ENCODE measurements around the gene CNTNAP4. TPM values are rescaled to one million over a fixed set of nuclear protein-coding genes. Genes with fewer than 3 reads are reported as not detected.

Gene CNTNAP4
- total and polyA plus RNA-seq, 2 of the 8 experiments (the other 6 are each of a cell fraction or from before 2014, with no cell fraction given) = not detected

GRCh38 chr16:76390476-76390875 is 113.3 kb downstream of the CNTNAP4 start:
- Histone ChIP-seq H3K23me2 (ENCODE audit: low read depth, low read length) (no peaks in the 10 kb centered on the region), H3K4me3 (ENCODE audit: extremely low read depth in 1 of 4, insufficient read depth in 2 of 4, low read depth in 3 of 4, low read length in 4 of 4) (no peak overlapping the region), H4K5ac (ENCODE audit: insufficient read length, low read depth, low read length) (no peak overlapping the region), H2BK120ac (replicated peaks; ENCODE audit: low read depth, low read length) (no peak overlapping the region), H3K23ac (ENCODE audit: insufficient read length) (no peak overlapping the region), H3K9me3 (ENCODE audit: insufficient read depth in 2 of 2, low read depth in 1 of 2, low read length in 1 of 2) (no peaks in the 10 kb centered on the region), H3K4me2 (ENCODE audit: insufficient read depth in 1 of 2, low read depth in 2 of 2, low read length in 2 of 2) (no peak overlapping the region), H3K14ac (ENCODE audit: insufficient read length) (no peak overlapping the region), H3K27me3 (replicated peaks in 1 of 4; ENCODE audit: control insufficient read depth in 3 of 4, extremely low read depth in 1 of 4, insufficient read depth in 3 of 4, low read length in 3 of 4) (peaks cover 0 to 1% (median 0%) of the 10 kb centered on the region in 4 experiments; a peak in 1 of 7 replicates), H2BK15ac (ENCODE audit: low read length) (no peak overlapping the region), H2AK5ac (ENCODE audit: low read depth, low read length) (no peak overlapping the region), H3K79me2 (ENCODE audit: control insufficient read depth in 1 of 2, insufficient read depth in 2 of 2, low read length in 2 of 2) (no peaks in the 10 kb centered on the region), H2BK12ac (ENCODE audit: low read depth, low read length) (no peak overlapping the region), H4K91ac (replicated peaks; ENCODE audit: insufficient read length, low read length) (no peak overlapping the region), H3K79me1 (ENCODE audit: low read depth, low read length) (no peaks in the 10 kb centered on the region), H2BK5ac (ENCODE audit: low read depth, low read length) (no peak overlapping the region), H3K9ac (replicated peaks in 1 of 4; ENCODE audit: extremely low read depth in 1 of 4, low read depth in 3 of 4, low read length in 3 of 4) (no peak overlapping the region), H2BK20ac (ENCODE audit: low read length) (no peak overlapping the region), H3K4ac (replicated peaks; ENCODE audit: insufficient read length, low read depth, low read length) (no peak overlapping the region), H3K18ac (ENCODE audit: extremely low read depth, low read length) (no peak overlapping the region), H3K27ac (ENCODE audit: low read depth, low read length) (no peak overlapping the region), H4K20me1 (replicated peaks in 1 of 2; ENCODE audit: control insufficient read depth in 1 of 2, insufficient read depth in 2 of 2, low read length in 2 of 2) (no peaks in the 10 kb centered on the region), H3K36me3 (ENCODE audit: control insufficient read depth in 2 of 4, insufficient read depth in 4 of 4, low read length in 3 of 4) (no peaks in the 10 kb centered on the region), H2AFZ (ENCODE audit: low read length) (no peak overlapping the region), H4K8ac (ENCODE audit: extremely low read depth, insufficient read depth, low read length) (no peak overlapping the region), H3K4me1 (replicated peaks in 1 of 4; ENCODE audit: control insufficient read depth in 3 of 4, insufficient read depth in 4 of 4, low read length in 3 of 4) (peaks cover 0 to 2% (median 0%) of the 10 kb centered on the region in 4 experiments; a peak in 1 of 7 replicates), H3K56ac (replicated peaks; ENCODE audit: insufficient read length, low read depth, low read length) (no peak overlapping the region)
- FAIRE-seq = no peak
- 78% methylated on average over 1 of the region's 1 CpG; no CpG with 5 or more reads in 1 of the 2 experiments for WGBS, 2 experiments (ENCODE audit: extremely low coverage in 1 of 2, insufficient coverage in 1 of 2, insufficient read length in 1 of 2, insufficient replicate concordance in 2 of 2, low coverage in 1 of 2, low lambda C conversion rate in 2 of 2, missing lambda C conversion rate in 1 of 2)
- CTCF ChIA-PET (ENCODE audit: partially characterized antibody) = interaction anchor here (0.7 to 1.3 kb wide), 2 partner anchors 275 to 873 kb away, joined by 3 to 4 read pairs; no protein-coding TSS in a partner anchor
- TF ChIP-seq POLR2A (IDR thresholded peaks at IDR 0.05; ENCODE audit: control extremely low read depth in 1 of 2, low read depth in 2 of 2, low read length in 2 of 2) = no peak
- TF ChIP-seq TBP (IDR thresholded peaks at IDR 0.05; ENCODE audit: low read depth, low read length) = no peak
- TF ChIP-seq RFX5 (IDR thresholded peaks at IDR 0.05; ENCODE audit: borderline replicate concordance, low read depth, low read length) = no peak
- no peak for TF ChIP-seq CHD2 (IDR thresholded peaks at IDR 0.05; ENCODE audit: low read length)
- TF ChIP-seq GABPA (IDR thresholded peaks at IDR 0.05; ENCODE audit: borderline replicate concordance, insufficient read depth, low read length) = no peak
- TF ChIP-seq SIX5 (IDR thresholded peaks at IDR 0.05; ENCODE audit: low read depth, low read length) = no peak
- TF ChIP-seq SIRT6 (IDR thresholded peaks at IDR 0.05; ENCODE audit: low read length) = no peak
- TF ChIP-seq KDM4A (IDR thresholded peaks at IDR 0.05; ENCODE audit: low read depth, low read length, severe bottlenecking) = no peak
- no peak for TF ChIP-seq KDM1A (IDR thresholded peaks at IDR 0.05; ENCODE audit: borderline replicate concordance, low read length)
- DNase-seq (ENCODE audit: low read depth in 1 of 2, low spot score in 2 of 2) = no peak
- POLR2A ChIA-PET (ENCODE audit: partially characterized antibody) = no interaction called here
